ENCODE measurements around the gene NUP133.
"Not testable (repeated sequence)": the region's sequence is repeated elsewhere in the genome, so short reads cannot be mapped to it uniquely, and the experiment has no call there.

NUP133 gene

GRCh38 chr1:229418586-229418985 is 89.6 kb downstream of the NUP133 start:
- DNase-seq = not testable (repeated sequence)

DNA sequence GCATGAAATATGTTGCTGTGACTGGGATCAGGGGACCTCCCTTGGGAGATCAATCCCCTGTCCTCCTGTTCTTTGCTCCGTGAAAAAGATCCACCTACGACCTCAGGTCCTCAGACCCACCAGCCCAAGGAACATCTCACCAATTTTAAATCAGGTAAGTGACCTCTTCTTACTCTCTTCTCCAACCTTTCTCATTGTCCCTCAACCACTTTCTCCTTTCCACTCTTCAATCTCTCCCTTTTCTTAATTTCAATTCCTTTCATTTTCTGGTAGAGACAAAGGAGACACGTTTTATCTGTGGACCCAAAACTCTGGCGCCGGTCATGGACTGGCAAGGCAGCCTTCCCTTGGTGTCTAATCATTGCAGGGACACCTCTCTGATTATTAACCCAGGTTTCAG is 95.3 kb downstream of the NUP133 start:
- not testable (repeated sequence) for DNase-seq

DNA sequence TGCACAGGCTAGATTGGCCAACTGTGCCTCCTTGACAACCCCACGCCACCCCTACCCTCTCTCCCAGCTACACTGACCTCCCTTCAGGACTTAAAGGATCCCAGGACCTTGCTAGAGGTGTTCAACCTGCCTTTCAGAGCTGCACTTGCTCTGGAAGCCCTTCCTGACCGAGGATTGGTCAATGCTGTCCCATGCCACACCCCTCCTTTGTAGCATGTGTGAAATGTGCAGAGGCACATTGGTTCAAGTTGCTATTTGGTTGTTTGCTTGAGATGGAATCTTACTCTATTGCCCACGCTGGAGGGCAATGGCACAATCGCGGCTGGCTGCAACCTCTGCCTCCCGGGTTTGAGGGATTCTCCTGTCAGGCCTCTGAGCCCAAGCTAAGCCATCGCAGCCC is 96.1 kb downstream of the NUP133 start:
- DNase-seq = no peak

GRCh38 chr1:229411434-229412055 is 96.6 kb downstream of the NUP133 start:
- DNase-seq = no peak

DNA sequence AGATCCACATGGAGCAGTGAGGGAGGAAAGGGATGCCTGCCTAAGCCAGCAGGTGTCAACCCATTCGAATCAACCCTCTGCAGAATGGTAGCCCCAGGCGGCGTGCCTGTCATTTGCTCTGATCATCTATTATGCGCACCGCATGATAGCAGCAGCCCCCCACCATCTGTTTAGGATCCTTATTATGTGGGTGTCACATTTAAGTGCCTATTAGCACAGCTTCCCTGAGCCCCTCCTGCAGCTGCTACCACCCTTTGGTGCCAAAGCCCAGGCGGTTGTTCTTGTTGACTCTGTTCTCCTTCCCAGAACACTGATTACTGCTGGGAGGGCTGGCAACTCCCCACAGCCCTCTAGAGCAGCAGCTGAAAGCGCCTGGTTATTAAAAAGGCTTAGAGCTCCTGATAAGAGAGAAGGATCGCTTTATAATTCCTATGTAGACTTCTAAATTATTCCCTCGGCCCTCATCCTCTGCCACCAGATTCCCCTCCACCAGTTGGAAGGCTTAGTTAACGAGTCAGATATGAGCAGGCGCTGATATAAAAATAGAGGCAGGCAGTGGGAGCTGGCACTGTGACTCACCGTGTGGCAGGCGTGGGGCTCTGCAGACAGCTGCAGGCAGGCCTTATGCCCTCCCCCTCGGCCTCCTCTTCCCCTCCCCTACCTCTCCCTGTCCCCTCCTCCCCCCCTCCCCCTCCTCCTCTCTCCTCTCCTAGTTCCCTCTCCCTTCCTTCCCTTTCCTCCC is 97.3 kb downstream of the NUP133 start:
- DNase-seq = no peak

GRCh38 chr1:229410370-229410691 is 97.8 kb downstream of the NUP133 start:
- no peak for DNase-seq

DNA sequence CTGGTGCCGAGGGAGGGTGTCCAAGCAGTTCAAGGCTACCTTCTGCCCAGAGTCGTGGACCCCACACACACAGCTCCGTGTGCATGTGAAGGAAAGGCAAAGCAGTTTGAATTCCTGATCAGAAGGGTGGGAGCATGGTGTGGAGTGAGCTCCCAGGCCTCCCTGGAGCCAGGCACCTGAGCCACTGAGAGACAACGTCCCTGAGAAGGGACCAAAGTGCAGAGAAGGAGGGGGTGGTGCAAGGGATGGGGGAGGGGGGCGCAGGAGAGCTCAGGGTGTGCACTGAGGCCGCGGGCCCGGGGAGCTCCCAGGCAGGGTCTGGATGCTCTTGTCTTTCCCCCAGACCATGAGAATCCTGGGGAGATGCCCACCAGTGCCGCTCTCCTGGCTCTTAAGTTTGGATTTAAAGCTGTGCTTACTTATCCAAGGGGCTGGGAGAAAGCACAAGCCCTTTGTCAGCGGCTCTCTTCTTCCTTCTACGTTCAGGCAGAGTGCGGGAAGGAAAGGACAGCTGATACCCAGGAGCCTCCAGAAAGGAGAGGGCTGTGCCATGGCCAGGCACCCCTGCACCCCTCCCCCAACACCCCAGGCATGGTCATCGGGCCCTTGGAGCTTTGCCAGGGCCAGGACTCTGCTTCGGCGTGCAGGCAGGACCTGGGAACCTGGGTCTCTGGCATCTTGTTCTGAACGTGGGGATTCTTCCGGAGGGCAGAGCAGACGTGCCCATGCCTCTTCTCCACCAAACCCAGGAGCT is 98.3 kb downstream of the NUP133 start:
- DNase-seq = no peak

GRCh38 chr1:229408458-229409037 is 99.6 kb downstream of the NUP133 start:
- DNase-seq = no peak

DNA sequence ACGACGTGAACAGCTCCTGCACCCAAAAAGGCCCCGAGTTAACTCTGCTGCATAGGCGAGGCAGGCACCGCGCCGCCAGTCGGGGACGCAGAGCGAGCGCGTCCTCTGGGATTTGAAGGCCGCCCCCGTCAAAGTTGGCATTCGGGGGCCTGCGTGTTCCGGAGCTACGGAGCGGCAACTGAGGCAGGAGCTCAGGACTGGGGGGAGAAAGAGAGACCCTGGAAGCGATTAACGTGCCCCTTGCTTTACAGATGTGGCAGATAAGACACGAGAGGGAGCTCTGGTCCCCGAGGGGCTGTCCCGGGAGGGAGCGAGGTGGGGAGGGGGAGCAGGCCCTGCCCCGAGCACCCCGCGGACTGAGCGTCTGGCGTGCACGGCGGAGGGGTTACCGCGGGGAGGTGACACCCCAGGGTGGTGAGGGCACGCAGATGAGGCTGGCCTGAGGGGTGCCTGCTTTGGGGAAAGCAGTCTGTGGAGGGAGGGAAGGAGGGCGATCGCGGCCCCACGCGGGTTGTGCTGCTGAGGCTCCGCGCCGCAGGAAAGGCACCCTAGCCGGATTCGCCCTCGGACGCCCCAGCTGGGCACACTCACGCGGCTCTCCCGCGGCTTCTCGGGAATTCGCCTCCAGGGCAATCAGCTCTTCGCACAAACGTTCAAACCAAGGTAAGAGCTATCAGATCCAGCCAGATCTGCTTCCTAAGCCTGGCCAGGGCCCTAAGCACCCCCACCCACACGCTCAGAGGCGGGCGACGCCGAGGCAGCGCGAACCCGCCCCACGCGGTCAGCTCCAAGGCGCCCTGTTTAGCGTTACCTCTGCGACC is 100.7 kb downstream of the NUP133 start:
- peak; percentile 63 for DNase-seq

GRCh38 chr1:229406798-229407197 is 101.3 kb downstream of the NUP133 start:
- DNase-seq = no peak

- no peak for DNase-seq
Observed at GRCh38 chr1:229403573-229403972, 104.6 kb downstream of the NUP133 start.

DNA sequence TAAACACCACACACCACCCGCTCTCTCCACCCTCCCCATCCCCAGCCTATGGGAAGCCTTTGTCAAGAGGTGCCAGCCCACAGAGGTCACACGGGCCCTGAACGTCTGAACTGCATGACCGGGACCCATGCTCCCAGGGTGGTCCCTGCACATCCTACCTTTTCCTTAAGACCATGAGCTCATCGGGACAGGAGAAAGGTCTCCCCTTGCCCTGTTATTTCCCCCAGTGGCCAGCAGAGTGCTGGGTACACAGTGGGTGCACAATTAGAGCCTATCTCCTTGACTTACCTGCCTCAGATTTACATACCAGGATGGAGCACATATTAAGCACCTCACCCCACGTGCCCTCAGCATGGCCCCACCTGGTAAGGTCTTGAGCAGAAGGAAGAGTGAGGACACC is 105.1 kb downstream of the NUP133 start:
- DNase-seq = no peak

DNA sequence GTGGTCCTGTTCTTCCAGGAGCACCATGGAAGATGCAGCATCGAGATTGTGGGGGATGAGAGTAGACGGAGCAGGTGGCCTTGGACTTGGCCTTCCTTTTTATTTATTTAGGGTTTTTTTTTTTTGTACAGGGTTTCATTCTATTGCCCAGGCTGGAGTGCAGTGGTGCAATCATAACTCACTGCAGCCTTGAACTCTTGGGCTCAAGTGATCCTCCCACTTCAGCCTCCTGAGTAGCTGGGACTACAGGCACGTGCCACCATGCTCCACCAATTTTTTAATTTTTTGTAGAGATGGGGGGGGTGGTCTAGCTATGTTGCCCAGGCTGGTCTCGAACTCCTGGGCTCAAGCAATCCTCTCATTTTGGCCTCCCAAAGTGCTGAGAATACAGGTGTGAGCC is 105.8 kb downstream of the NUP133 start:
- not testable (repeated sequence) for DNase-seq

DNA sequence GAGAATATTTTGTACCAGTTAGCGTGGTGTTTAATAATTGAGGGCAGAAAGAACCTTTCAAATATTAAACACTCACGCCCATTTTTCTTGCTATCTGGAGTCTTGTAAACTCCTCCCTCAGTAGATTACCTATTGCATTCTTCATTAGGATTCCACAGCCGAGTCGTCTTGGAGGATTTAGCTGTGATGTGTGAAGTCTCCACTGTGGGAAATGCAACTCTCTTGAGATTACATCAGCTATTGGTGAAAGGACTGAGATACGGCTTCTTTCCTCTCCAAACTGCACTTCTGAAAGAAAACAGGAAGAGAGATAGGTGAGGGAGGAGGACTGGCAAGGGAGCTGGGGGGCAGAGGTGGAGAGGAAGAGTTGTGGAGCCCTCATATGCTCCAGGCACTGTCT is 110.4 kb downstream of the NUP133 start:
- DNase-seq = no peak

- DNase-seq = no peak
Observed at GRCh38 chr1:229396585-229397206, 111.4 kb downstream of the NUP133 start.

GRCh38 chr1:229394517-229394916 is 113.6 kb downstream of the NUP133 start:
- DNase-seq = not testable (repeated sequence)

DNA sequence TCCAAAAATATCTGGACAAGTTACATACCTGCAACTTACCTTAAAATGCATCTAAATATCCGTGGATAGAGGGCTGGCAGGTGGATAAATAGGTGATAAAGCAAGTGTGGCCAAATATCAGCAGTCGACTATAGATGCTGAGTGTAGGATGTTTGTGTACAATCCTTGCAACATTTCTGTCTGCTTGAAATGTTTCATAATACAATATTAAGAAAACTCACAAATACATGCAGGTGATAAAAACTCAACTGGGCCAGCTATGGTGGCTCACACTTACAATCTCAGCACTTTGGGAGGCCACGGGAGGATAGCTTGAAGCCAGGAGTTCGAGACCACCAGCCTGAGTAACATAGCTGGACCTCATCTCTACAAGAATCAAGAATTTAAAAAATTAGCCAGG is 115.2 kb downstream of the NUP133 start:
- DNase-seq = no peak
